HG03060 (cell line): ENCODE data around the gene ICE1.
A peak's percentile ranks its signal among the peaks of the same experiment; 100 is the strongest.
"Not testable (repeated sequence)": the region's sequence is repeated elsewhere in the genome, so short reads cannot be mapped to it uniquely, and the experiment has no call there.

Experiments
- ATAC-seq: cut with Tn5 transposase; IDR thresholded peaks from one replicate; pipeline ENCODE4 v1.9.1; 2021; ENCODE audit warnings: low read depth, moderate number of reproducible peaks; ENCODE audit not compliant: unreplicated experiment

The ICE1 gene

GRCh38 chr5:5421961-5422818 lies at the start of gene ICE1:
Gene ICE1 (plus strand): TSS chr5:5422677. CDS start chr5:5422916, 239 bp downstream.
- ATAC-seq, result peak; percentile 82

DNA sequence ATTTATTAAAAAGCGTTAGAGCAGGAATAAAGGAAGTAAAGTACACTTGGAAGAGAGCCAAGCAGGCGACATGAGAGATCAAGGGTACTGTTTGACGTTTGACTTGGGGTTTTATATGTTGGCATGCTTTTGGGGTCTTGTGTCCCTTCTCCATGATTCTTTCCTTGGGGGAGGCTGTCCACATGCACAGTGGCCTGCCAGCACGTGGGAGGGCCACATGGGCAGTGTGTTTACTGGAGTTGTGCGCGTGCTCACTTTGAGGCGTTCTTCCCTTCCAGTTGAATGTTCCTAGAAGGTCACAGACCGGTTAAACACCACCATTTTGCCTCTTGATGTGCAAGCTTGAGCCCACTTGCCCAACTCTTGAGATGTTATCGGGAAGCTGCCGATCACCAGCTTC lies 49.5 kb upstream of the ICE1 start:
- no peak for ATAC-seq

DNA sequence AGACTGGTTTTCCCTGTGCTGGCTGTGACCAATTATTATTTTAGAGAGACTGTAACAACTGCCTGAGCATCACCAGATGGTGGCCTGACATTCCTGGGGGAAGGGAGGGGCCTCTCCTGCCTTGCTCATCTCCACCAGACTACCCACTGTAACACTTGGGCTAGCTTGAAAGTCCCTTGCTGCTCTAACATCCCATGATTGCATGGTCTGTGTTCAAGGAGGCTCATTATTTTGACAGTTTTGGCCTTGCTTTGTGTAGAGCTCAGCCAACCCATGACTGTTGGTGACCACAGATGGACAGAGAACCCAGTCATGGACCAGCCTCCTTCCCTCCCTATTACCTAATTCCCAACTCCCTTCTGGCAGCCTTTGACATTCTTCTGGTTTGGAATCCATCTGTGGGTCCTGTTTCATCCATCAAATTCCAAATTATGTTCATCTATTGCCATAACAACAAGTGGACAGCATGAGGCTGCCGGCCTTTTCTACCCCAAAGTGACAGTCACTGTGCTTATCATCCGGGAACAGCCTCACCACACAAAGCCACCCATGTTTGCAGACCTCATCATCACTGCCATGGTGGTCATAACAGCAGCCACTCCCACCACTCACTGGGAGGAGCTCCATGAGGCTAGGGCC lies 49.0 kb upstream of the ICE1 start:
- no peak for ATAC-seq

- no peak for ATAC-seq
Measured at GRCh38 chr5:5374009-5374715, 48.3 kb upstream of the ICE1 start.

DNA sequence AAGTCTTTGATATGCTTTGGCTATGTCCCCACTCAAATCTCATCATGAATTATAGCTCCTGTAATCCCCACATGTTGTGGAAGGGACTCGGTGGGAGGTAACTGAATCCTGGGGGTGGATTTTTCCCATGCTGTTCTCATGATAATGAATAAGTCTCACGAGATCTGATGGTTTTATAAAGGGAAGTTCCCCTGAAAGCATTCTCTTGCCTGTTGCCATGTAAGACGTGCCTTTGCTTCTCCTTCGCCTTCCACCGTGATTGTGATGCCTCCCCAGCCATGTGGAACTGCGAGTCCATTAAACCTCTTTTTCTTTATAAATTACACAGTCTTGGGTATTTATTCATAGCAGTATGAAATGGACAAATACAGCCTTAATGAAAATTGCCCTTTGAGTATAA lies 44.7 kb upstream of the ICE1 start:
- ATAC-seq, result no peak

- ATAC-seq, result no peak
Measured at GRCh38 chr5:5378531-5378930, 43.9 kb upstream of the ICE1 start.

DNA sequence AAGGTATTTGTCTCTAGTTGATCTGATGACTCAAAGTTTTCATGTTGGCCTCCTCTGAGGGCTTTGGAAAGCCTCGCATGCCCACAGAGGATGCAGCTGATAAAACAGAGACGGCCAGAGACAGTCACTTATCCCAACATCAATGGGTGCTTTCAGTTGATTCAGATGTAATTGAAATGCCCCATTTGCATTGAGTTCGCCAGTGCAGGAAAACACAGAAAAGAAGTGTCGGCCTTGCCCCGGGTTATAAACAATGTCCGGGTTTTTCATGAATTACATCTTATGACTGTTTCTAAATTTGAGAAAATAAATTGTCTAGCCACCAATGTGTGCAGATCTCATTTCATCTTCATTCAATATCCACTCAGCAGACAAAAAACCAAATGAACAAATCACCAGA lies 42.2 kb upstream of the ICE1 start:
- no peak for ATAC-seq

DNA sequence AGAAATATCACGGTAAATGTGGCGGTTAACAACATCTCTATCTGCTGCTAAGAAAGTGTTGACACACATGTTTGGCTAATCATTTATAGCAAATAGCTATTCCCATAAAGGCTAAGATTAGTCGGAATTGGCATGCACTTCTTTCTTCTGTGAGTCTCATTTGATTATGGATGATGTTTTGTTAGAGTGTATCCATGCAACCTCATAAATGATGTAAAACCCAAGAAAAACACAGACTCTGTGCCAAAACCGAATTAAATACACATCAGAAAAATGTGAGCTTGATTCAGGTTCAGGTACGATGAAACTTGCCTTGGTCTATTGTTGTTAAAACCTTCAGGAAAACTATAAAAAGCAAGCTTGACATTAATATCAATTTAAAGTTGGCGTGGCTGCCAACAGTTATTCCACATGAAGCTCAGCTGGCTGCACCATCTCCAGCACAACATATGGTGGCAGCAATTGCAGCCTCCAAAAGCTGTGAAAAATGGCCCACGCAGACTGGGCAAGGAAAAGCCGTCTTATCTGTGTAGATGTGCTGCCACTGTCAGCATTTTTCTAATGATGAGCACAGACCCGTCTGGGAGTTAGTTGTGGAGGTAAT lies 41.1 kb upstream of the ICE1 start:
- ATAC-seq, result no peak

GRCh38 chr5:5383461-5383860 lies 39.0 kb upstream of the ICE1 start:
- no peak for ATAC-seq

- ATAC-seq, result no peak
Measured at GRCh38 chr5:5384660-5385330, 37.7 kb upstream of the ICE1 start.

GRCh38 chr5:5385331-5385662 lies 37.2 kb upstream of the ICE1 start:
- ATAC-seq, result no peak

GRCh38 chr5:5386329-5386728 lies 36.1 kb upstream of the ICE1 start:
- no peak for ATAC-seq

DNA sequence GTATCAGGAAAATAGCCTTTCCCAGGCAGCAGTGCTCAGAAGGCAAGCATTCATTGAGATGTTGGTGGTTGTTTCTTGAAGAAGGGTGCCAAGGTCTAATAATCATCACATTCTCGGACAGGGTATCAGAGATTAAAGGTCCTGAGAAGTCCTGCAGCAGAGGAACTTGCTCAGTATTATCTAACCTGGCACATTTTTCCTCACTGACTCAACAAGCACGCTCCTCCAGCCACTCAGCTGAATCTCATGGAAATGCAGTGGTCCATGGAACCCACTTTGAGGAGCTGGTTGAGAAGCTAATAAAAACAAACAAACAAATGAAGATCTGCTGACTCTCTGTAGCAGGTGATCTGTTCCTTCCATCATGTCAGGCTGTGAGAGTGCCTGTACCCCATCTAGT lies 35.3 kb upstream of the ICE1 start:
- ATAC-seq, result no peak

GRCh38 chr5:5387777-5388176 lies 34.7 kb upstream of the ICE1 start:
- ATAC-seq, result no peak

DNA sequence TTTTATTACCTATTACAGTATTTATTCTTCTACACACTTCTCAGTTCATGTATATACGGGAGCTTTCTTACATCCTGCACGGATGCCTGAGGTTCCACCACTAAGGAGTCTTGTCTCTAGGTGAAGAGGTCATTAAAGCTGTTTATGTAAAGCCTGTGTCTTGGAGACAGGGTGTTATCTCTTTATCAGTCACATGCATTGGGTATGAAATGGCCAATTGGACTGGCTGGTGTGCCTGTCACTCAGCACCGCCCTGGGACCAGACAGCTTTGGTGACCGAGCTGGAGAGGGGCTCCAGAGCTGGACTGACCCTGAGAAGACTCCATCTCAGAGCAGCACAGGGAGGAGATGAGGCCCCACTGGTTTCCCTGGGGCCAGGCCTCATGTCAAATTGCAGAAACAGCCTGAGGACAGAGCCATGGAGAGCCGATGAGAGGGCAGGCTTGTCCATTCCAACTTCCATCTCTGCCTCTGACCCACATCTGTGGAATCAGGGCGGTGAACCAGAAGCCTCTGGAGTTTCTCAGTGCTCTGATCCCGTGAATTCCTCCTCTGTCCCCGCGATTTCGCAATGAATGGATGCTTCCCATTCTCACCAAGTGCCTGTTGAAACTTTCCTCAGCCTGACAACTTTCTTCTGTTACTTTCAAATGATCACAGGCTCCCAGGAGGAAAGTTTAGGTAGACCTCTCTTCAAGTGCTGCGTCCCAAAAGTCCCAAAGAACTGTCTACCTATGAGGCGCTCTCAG lies 32.2 kb upstream of the ICE1 start:
- not testable (repeated sequence) for ATAC-seq

DNA sequence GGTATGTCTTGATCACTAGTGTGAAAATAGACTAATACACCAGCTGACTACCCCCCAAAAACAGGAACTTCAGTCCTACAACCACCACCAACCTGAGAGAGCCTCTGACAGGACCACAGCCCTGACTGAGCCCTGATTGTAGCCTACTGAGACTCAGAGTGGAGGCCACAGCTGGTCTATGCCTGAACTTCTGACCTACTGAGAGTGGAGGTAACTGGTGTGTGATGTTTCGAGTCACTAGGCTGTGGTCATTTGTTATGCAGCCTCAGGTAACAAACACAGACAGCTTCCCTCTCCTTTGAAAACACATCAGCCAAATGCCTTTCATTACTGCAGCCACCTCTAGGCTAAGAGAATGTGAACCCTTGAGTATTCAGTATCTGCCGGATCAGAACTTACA lies 30.0 kb upstream of the ICE1 start:
- ATAC-seq, result not testable (repeated sequence)

DNA sequence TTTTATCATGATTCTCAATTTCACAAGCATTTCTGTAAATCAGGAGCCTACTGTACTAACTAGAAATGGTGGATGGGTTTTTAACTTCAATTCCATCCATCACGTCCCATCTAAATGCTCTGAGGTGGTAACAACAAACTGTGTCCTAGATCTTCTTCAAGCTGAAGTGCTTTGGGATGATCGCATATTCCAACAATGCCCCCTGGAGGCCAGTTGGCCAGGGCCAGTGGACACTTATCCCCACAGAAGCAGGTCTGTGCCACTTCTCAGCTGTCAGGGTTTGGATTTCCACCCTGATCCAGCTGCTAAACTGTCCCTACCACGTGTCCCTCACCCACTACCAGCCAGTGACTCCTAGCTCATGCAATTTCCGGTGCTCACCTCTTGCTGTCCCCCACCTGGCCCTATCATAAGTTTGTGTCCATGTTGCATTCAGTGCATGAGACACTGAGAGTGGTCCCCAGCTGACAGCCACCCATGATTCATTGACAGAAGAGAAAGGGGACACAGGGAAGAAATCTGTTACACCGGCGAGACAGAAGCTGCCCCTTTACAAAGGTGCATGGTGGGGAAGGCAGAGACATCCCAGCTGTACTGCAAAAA lies 28.0 kb upstream of the ICE1 start:
- not testable (repeated sequence) for ATAC-seq

DNA sequence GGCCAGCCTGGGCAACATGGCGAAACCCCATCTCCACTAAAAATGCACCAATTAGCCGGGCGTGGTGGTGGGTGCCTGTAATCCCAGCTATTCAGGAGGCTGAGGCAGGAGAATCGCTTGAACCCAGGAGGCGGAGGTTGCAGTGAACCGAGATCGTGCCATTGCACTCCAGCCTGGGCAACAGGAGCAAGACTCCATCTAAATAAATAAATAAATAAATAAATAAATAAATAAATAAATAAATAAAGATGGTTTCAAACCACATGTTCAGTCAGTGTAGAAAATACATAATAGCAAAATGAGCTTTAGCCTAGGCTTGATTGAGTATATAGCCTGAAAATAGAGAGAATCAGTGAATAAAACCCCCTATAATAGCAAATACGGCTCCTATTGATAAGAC lies 27.4 kb upstream of the ICE1 start:
- ATAC-seq, result not testable (repeated sequence)

DNA sequence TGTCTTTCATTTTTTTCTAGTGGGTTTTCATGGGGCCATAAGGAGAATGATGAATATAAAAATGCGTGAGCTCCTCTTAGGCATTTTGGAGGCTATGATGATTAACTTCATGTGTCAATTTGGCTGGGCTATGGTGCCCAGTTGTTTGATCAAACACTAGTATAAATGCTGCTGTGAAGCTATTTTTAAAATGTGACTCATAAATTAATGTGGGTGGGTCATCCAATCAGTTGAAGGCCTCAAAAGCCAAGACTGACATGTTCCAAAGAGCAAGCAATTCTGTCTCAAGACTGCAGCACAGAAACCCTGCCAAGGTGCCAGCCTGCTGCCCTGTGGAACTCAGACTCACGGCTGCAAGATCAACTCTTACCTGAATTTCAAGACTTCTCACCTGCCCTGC lies 24.4 kb upstream of the ICE1 start:
- ATAC-seq, result no peak

- no peak for ATAC-seq
Measured at GRCh38 chr5:5401095-5401494, 21.4 kb upstream of the ICE1 start.
